Measurements from ENCODE around the gene ASB14.

ASB14 gene

GRCh38 chr3:57261119-57261518, 31.4 kb downstream of the ASB14 start:
- TF ChIP-seq, protein P1, sequence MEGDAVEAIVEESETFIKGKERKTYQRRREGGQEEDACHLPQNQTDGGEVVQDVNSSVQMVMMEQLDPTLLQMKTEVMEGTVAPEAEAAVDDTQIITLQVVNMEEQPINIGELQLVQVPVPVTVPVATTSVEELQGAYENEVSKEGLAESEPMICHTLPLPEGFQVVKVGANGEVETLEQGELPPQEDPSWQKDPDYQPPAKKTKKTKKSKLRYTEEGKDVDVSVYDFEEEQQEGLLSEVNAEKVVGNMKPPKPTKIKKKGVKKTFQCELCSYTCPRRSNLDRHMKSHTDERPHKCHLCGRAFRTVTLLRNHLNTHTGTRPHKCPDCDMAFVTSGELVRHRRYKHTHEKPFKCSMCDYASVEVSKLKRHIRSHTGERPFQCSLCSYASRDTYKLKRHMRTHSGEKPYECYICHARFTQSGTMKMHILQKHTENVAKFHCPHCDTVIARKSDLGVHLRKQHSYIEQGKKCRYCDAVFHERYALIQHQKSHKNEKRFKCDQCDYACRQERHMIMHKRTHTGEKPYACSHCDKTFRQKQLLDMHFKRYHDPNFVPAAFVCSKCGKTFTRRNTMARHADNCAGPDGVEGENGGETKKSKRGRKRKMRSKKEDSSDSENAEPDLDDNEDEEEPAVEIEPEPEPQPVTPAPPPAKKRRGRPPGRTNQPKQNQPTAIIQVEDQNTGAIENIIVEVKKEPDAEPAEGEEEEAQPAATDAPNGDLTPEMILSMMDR (conservative IDR thresholded peaks at IDR 0.05; ENCODE audit: low read depth): no peak
- no peak overlapping the region for H3K27ac ChIP-seq
- ChIA-PET CTCF (no interaction called here), POLR2A (ENCODE audit: low non-redundant PET) (no interaction called here)
- DNase-seq (ENCODE audit: low spot score): no peak

DNA sequence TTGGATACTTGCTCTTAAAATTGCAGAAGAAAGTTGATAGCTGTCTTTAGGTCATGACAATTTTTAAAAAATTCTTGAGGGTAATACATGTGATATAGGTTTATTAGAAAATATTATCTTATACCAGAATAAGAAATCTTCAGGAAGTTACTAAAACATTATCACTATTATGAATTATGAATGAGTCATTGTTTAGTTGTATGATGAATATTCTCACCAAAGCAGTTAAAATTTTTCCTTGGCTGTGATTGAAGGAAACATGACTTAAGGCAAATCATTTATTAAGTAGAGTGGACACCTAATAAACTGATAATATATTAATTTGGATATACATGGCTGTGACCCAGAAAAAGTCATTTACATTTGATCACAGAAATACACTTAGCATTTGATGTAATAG, 34.8 kb downstream of the ASB14 start:
- no peak for DNase-seq (ENCODE audit: low spot score)
- TF ChIP-seq, protein P1 (conservative IDR thresholded peaks at IDR 0.05; ENCODE audit: low read depth): no peak
- ChIA-PET POLR2A (ENCODE audit: low non-redundant PET) (no interaction called here), CTCF (no interaction called here)
- no peak overlapping the region for H3K27ac ChIP-seq

GRCh38 chr3:57256844-57257243, 35.6 kb downstream of the ASB14 start:
- CTCF ChIA-PET: no interaction called here
- TF ChIP-seq, protein P1 (conservative IDR thresholded peaks at IDR 0.05; ENCODE audit: low read depth): no peak
- no peak overlapping the region for H3K27ac ChIP-seq
- no peak for DNase-seq (ENCODE audit: low spot score)
- POLR2A ChIA-PET (ENCODE audit: low non-redundant PET): no interaction called here

- CTCF ChIA-PET: no interaction called here
- POLR2A ChIA-PET (ENCODE audit: low non-redundant PET): no interaction called here
Measured at GRCh38 chr3:57252404-57252803, 40.1 kb downstream of the ASB14 start.

GRCh38 chr3:57244946-57245345, 47.5 kb downstream of the ASB14 start:
- TF ChIP-seq, protein P1 (conservative IDR thresholded peaks at IDR 0.05; ENCODE audit: low read depth): no peak
- no peak for DNase-seq (ENCODE audit: low spot score)
- no peak overlapping the region for H3K27ac ChIP-seq
- POLR2A ChIA-PET (ENCODE audit: low non-redundant PET): no interaction called here
- CTCF ChIA-PET: no interaction called here

More at GRCh38 chr3:57252404-57252803, 40.1 kb downstream of the ASB14 start:
- no peak for DNase-seq (ENCODE audit: low spot score)
- TF ChIP-seq, protein P1 (conservative IDR thresholded peaks at IDR 0.05; ENCODE audit: low read depth): no peak
- H3K27ac ChIP-seq: no peak overlapping the region

GRCh38 chr3:57234613-57235575, 57.6 kb downstream of the ASB14 start:
- CTCF ChIA-PET: no interaction called here
- no peak overlapping the region for H3K27ac ChIP-seq
- POLR2A ChIA-PET (ENCODE audit: low non-redundant PET): no interaction called here
- no peak for DNase-seq (ENCODE audit: low spot score)
- TF ChIP-seq, protein P1 (conservative IDR thresholded peaks at IDR 0.05; ENCODE audit: low read depth): no peak

All from RWPE1 (cell line).